ENCODE data around the gene TSPAN11. TPM values are rescaled to one million over a fixed set of nuclear protein-coding genes. Genes with fewer than 3 reads are reported as not detected.

Gene TSPAN11
- total RNA-seq, 1 donor from 2014 or later: 17.5 TPM

- Mint-ChIP-seq H3K36me3 (ENCODE audit: insufficient read depth) (no peaks in the 10 kb centered on the region), H3K4me3 (ENCODE audit: low read depth) (no peak overlapping the region), H3K4me1 (ENCODE audit: low read depth) (no peaks in the 10 kb centered on the region), H3K27me3 (peaks cover 30% of the 10 kb centered on the region), H3K27ac (no peak overlapping the region), H3K9me3 (ENCODE audit: low read depth) (no peaks in the 10 kb centered on the region)
- no peak for DNase-seq (ENCODE audit: low spot score, unreplicated experiment)
- no peak for TF ChIP-seq CTCF (IDR thresholded peaks at IDR 0.05; ENCODE audit: unreplicated experiment)
Observed at GRCh38 chr12:31005256-31005943, 78.9 kb downstream of the TSPAN11 start.

- TF ChIP-seq CTCF (IDR thresholded peaks at IDR 0.05; ENCODE audit: unreplicated experiment): no peak
- Mint-ChIP-seq H3K27ac (no peak overlapping the region), H3K27me3 (peaks cover 27% of the 10 kb centered on the region), H3K9me3 (ENCODE audit: low read depth) (no peaks in the 10 kb centered on the region), H3K4me1 (ENCODE audit: low read depth) (no peaks in the 10 kb centered on the region), H3K4me3 (ENCODE audit: low read depth) (no peak overlapping the region), H3K36me3 (ENCODE audit: insufficient read depth) (no peaks in the 10 kb centered on the region)
- no peak for DNase-seq (ENCODE audit: low spot score, unreplicated experiment)
Observed at GRCh38 chr12:31005944-31006361, 79.4 kb downstream of the TSPAN11 start.

GRCh38 chr12:31006416-31007152 lies 80.0 kb downstream of the TSPAN11 start:
- TF ChIP-seq CTCF (IDR thresholded peaks at IDR 0.05; ENCODE audit: unreplicated experiment): no peak
- no peak for DNase-seq (ENCODE audit: low spot score, unreplicated experiment)
- no peak overlapping the region for H3K4me3 Mint-ChIP-seq (ENCODE audit: low read depth)
- no peak overlapping the region for H3K27ac Mint-ChIP-seq
- peaks cover 21% of the 10 kb centered on the region for H3K27me3 Mint-ChIP-seq
- no peaks in the 10 kb centered on the region for H3K9me3 Mint-ChIP-seq (ENCODE audit: low read depth)
- no peaks in the 10 kb centered on the region for H3K4me1 Mint-ChIP-seq (ENCODE audit: low read depth)
- H3K36me3 Mint-ChIP-seq (ENCODE audit: insufficient read depth): no peaks in the 10 kb centered on the region

- peaks cover 19% of the 10 kb centered on the region for H3K27me3 Mint-ChIP-seq
- no peaks in the 10 kb centered on the region for H3K36me3 Mint-ChIP-seq (ENCODE audit: insufficient read depth)
- no peak for TF ChIP-seq CTCF (IDR thresholded peaks at IDR 0.05; ENCODE audit: unreplicated experiment)
- H3K4me1 Mint-ChIP-seq (ENCODE audit: low read depth): no peaks in the 10 kb centered on the region
- H3K9me3 Mint-ChIP-seq (ENCODE audit: low read depth): no peaks in the 10 kb centered on the region
- H3K27ac Mint-ChIP-seq: no peak overlapping the region
- DNase-seq (ENCODE audit: low spot score, unreplicated experiment): no peak
- H3K4me3 Mint-ChIP-seq (ENCODE audit: low read depth): no peak overlapping the region
Observed at GRCh38 chr12:31007153-31007495, 80.6 kb downstream of the TSPAN11 start.

- Mint-ChIP-seq H3K27ac (no peak overlapping the region), H3K4me3 (ENCODE audit: low read depth) (no peak overlapping the region), H3K9me3 (ENCODE audit: low read depth) (no peaks in the 10 kb centered on the region), H3K36me3 (ENCODE audit: insufficient read depth) (no peaks in the 10 kb centered on the region), H3K4me1 (ENCODE audit: low read depth) (no peaks in the 10 kb centered on the region), H3K27me3 (peaks cover 22% of the 10 kb centered on the region)
- no peak for TF ChIP-seq CTCF (IDR thresholded peaks at IDR 0.05; ENCODE audit: unreplicated experiment)
- no peak for DNase-seq (ENCODE audit: low spot score, unreplicated experiment)
Observed at GRCh38 chr12:31007636-31008175, 81.2 kb downstream of the TSPAN11 start.

All from progenitor cell of endocrine pancreas (in vitro differentiated cells).